Measurements from ENCODE around the gene PTPRD.

PTPRD gene

GRCh38 chr9:10146517-10147331 lies 466.1 kb downstream of the PTPRD start:
- no peak for DNase-seq

DNA sequence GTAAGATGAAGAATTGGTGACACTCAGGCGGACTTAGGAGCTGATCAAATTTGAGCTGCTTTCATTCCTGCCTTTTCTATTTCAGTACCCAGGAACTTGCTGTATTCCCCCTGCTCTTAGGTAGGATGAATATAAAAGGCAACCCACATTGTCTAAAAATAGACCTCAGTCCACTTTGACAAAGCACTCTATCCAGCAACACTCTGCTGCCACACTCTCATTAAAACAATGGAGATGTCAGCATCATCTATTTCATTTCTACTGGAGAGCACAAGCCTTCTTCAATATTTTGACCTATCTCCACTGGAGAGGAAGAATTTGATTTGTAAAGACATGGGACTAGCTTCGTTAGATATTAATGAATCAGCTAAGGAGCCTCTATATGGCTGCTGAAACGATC lies 468.4 kb downstream of the PTPRD start:
- DNase-seq: no peak

DNA sequence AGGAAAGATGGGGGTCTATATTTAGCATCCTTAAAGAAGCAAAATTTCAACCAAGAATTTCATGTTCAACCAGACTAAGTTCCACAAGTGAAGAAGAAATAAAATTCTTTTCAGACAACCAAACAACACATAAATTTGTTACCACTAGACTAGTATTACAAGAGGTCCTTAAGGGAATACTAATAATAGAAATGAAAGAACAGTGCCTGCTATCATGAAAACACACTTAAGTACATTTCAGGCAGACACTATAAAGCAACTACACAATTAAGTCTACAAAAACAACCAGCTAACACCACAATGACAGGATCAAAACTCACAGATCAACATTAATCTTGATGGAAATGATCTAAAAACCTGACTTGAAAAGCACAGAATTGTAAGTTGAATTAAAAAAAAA lies 477.2 kb downstream of the PTPRD start:
- no peak for DNase-seq

GRCh38 chr9:10134266-10134665 lies 478.5 kb downstream of the PTPRD start:
- DNase-seq: no peak

- DNase-seq: no peak
Observed at GRCh38 chr9:10130061-10130675, 482.6 kb downstream of the PTPRD start.

GRCh38 chr9:10127867-10128266 lies 484.9 kb downstream of the PTPRD start:
- DNase-seq: no peak

GRCh38 chr9:10112798-10113197 lies 500.0 kb downstream of the PTPRD start:
- DNase-seq: no peak

GRCh38 chr9:10112070-10112469 lies 500.7 kb downstream of the PTPRD start:
- DNase-seq: no peak

DNA sequence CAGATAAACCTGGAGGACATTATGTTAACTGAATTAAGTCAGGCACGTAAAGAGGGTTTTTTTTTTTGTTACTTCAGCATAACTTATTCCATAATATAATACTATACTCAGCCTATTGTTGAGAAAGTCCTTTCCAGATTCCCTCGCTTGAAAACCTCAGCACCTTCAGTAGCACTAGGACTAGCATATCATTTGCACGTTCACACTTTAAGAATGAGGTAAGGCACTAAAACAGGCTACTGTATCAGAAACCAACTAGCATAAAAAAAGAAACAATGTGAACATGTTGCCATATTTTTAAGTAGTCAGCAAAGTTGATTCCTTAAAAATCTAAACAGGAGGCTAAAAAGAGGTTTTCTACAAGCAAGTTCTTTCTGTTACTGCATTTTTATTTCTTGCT lies 504.0 kb downstream of the PTPRD start:
- DNase-seq: no peak

DNA sequence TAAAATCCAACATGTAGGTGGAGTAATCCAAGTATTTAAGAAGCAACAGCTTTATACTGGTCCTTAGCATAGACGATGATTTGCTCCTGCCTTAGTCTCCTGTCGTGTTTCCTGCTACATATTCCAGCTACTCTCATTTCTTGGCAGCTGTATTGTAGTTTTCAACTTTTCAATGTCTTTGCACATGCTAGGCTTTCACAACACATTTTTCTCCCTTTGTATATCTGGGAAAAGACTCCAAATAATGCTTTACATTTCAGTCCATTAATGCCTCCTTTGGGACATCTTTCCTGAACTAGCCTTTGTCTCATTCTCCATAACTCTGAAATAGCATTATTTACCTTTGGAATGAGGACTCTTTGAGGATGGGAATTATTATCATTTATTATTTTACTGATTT lies 508.0 kb downstream of the PTPRD start:
- DNase-seq: no peak

DNA sequence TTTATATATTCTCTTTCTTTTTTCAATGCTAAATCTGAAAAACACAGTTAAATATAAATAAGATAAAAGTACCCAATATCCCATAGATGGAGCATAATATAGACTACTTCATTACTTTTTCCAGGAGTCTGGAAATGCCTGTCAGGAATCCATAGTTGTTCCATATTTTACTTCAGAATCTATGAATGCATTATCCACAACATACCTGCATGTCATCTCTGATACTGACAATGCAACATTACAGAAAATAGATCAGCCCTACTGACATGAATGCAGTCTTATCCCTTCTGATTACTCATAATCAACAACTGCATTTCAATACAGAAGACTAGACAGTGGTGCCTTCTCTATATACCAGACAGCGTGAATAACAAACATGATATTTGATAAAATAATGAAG lies 517.6 kb downstream of the PTPRD start:
- DNase-seq: no peak

GRCh38 chr9:10094563-10094962 lies 518.2 kb downstream of the PTPRD start:
- DNase-seq: no peak

- DNase-seq: no peak
Observed at GRCh38 chr9:10080012-10080411, 532.8 kb downstream of the PTPRD start.

DNA sequence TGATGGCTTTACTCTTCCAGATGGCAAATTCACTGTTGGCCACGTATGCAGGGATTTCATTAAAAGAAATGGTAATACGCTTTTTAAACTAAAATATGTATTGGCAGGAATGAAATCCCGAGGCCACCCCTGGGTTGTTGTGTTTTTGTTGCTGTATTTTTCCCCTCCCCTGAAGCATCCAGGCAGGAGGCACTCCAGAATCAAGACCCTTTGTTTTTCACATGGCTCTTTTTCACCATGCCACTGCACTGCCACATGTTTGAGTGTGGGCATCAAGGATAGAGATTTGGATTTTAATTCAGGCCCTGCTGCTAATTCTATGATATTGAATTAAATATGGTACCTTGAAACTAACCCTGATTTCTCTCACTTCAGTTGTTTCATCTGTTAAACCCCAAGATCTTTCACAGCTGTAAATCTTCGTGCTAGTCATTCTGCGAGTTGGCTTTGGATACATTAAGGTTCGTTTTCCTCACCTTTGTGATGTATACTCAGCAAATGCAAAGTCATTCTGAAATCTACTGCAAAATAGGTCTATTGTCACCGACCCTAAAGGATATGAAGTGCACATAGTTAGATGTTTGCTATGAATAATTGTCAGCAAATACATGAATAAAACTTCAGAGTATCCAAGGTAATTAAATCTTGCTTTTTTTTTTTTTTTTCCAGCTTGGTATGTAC lies 533.4 kb downstream of the PTPRD start:
- no peak for DNase-seq

GRCh38 chr9:10071579-10071978 lies 541.2 kb downstream of the PTPRD start:
- no peak for DNase-seq

- no peak for DNase-seq
Observed at GRCh38 chr9:10062629-10063395, 550.0 kb downstream of the PTPRD start.

GRCh38 chr9:10059044-10059443 lies 553.8 kb downstream of the PTPRD start:
- no peak for DNase-seq

DNA sequence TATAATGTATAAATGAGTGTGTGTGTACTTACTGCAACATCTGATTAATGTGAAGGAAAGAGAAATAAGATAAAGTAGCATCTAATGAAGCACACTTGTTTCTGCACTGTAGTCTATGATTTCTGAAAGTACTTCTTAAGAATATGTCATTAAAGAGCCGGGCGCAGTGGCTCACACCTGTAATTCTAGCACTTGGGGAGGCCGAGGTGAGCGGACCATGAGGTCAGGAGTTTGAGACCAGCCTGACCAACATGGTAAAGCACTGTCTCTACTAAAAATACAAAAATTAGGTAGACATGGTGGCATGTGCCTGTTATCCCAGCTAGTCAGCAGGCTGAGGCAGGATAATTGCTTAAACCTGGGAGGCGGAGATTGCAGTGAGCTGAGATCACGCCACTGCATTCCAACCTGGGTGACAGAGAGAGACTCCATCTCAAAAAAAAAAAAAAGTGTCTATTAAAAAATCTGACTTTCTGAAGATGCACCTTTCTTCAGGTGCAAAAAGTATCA lies 556.9 kb downstream of the PTPRD start:
- no peak for DNase-seq

GRCh38 chr9:10054456-10054855 lies 558.3 kb downstream of the PTPRD start:
- no peak for DNase-seq

DNA sequence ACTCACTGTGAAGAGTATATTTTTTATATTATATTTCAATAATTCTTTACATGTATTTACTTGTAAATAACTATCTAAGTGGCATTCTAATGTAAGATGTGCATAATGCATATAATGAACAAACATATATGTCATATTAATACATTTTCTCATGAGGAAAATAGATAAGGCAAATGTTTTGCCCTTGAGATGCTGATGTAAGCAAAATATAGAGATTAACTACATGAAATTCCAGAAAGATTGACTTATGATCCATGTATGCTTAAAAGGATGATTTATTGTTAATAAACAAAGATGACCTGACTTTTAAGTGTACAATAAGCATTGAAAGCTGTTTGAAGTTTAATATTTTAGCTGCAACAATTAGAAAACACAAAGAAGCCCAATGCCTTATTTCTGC lies 559.9 kb downstream of the PTPRD start:
- DNase-seq: no peak

DNA sequence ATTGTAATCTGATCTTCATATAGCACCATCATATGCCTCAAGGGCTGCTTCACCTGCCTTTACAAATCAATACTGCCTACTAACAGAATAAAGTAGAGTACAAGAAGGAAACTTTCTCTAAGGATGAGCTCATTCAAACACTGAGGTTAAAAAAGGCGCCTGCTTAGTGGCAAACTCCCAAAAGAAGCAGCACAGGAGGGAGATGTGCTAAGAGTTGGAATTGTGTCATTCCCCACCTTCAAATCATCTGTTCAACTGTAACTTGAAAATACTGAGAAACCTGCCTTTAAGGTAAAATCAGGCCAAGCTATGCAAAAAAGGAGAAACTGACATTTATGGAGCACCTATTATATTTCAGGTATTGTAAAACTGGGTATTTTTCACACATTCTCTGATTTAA lies 560.6 kb downstream of the PTPRD start:
- no peak for DNase-seq

DNA sequence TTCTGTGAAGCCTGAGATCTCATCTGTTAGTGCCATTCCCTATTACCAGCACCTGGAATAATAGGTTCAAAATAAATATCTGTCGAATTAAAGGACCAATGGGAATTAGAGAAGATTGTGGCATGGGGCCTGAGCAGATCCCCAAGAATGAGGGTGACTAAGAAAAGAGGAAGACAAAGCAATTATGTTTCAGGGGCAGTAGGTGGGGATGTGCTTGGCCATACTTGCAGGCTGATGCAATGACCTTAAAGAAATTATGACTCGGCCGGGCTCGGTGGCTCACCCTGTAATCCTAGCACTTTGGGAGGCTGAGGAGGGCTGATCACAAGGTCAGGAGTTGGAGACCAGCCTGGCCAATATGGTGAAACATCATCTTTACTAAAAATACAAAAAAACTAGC lies 562.8 kb downstream of the PTPRD start:
- DNase-seq: no peak

GRCh38 chr9:10048994-10049393 lies 563.8 kb downstream of the PTPRD start:
- DNase-seq: no peak
